ENCODE results near the gene OR52B6. TPM values are rescaled to one million over a fixed set of nuclear protein-coding genes. Genes with fewer than 3 reads are reported as not detected.

Gene OR52B6
- total and polyA plus RNA-seq, 7 donors = 0.07 TPM; not detected in 6

DNA sequence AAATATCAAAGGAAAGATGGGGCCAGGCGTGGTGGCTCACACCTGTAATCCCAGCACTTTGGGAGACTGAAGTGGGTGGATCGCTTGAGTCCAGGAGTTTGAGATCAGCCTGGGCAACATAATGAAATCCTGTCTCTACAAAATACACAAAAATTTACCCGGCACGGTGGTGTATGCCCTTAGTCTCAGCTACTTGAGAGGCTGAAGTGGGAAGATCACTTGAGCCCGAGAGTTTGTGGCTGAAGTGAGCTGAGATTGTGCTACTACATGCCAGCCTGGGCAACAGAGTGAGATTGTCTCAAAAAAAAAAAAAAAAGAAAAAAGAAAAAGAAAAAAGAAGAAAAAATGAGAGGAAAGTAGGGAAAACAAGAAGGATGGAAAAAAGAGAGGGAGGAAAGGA, 11.9 kb downstream of the OR52B6 start:
- no peaks in the 10 kb centered on the region for H3K36me3 ChIP-seq
- H3K27ac ChIP-seq = no peak overlapping the region
- no peak for DNase-seq
- intact Hi-C loops (cut with DNase I) = no loop called here
- TF ChIP-seq POLR2A (IDR thresholded peaks at IDR 0.05) (no peak), POLR2AphosphoS5 (IDR thresholded peaks at IDR 0.05) (no peak), EP300 (IDR thresholded peaks at IDR 0.05) (no peak)
- TF ChIP-seq, protein P1, sequence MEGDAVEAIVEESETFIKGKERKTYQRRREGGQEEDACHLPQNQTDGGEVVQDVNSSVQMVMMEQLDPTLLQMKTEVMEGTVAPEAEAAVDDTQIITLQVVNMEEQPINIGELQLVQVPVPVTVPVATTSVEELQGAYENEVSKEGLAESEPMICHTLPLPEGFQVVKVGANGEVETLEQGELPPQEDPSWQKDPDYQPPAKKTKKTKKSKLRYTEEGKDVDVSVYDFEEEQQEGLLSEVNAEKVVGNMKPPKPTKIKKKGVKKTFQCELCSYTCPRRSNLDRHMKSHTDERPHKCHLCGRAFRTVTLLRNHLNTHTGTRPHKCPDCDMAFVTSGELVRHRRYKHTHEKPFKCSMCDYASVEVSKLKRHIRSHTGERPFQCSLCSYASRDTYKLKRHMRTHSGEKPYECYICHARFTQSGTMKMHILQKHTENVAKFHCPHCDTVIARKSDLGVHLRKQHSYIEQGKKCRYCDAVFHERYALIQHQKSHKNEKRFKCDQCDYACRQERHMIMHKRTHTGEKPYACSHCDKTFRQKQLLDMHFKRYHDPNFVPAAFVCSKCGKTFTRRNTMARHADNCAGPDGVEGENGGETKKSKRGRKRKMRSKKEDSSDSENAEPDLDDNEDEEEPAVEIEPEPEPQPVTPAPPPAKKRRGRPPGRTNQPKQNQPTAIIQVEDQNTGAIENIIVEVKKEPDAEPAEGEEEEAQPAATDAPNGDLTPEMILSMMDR (IDR thresholded peaks at IDR 0.05) = no peak
- no peaks in the 10 kb centered on the region for H3K9me3 ChIP-seq
- H3K4me1 ChIP-seq = peaks cover 0 to 15% (median 12%) of the 10 kb centered on the region in 4 donors
- H3K4me3 ChIP-seq = no peak overlapping the region
- 82 to 93% methylated on average over 5 of the region's 5 CpGs for WGBS, 2 donors
- H3K27me3 ChIP-seq = no peaks in the 10 kb centered on the region

DNA sequence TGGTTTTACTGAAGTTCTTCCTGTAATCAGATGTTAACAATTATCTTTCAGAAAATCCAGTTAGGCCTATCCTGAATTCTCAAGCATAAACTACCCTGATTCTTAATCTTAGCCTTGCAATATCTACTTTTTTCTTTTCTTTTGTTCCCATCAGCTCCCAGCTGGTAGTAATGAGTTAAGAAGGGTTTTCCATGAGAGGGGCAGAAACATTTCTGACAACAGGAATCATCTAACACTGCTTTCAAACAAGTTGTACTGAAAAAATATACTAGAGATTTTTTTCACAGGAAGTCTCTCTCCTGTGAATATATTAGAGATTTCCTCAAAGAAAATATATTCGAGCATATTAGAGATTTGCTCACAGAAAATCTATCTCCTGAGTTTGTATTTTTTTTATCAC, 12.5 kb downstream of the OR52B6 start:
- H3K9me3 ChIP-seq = no peaks in the 10 kb centered on the region
- no peak for DNase-seq
- intact Hi-C loops (cut with DNase I) = no loop called here
- 69 to 73% methylated on average over 1 of the region's 1 CpG for WGBS, 2 donors
- TF ChIP-seq, protein P1 (IDR thresholded peaks at IDR 0.05) = no peak
- TF ChIP-seq POLR2A (IDR thresholded peaks at IDR 0.05) = no peak
- no peak for TF ChIP-seq EP300 (IDR thresholded peaks at IDR 0.05)
- TF ChIP-seq POLR2AphosphoS5 (IDR thresholded peaks at IDR 0.05) = no peak
- H3K4me1 ChIP-seq = peaks cover 0 to 20% (median 17%) of the 10 kb centered on the region in 4 donors
- H3K36me3 ChIP-seq = no peaks in the 10 kb centered on the region
- H3K27ac ChIP-seq = no peak overlapping the region
- H3K4me3 ChIP-seq = no peak overlapping the region
- no peaks in the 10 kb centered on the region for H3K27me3 ChIP-seq

DNA sequence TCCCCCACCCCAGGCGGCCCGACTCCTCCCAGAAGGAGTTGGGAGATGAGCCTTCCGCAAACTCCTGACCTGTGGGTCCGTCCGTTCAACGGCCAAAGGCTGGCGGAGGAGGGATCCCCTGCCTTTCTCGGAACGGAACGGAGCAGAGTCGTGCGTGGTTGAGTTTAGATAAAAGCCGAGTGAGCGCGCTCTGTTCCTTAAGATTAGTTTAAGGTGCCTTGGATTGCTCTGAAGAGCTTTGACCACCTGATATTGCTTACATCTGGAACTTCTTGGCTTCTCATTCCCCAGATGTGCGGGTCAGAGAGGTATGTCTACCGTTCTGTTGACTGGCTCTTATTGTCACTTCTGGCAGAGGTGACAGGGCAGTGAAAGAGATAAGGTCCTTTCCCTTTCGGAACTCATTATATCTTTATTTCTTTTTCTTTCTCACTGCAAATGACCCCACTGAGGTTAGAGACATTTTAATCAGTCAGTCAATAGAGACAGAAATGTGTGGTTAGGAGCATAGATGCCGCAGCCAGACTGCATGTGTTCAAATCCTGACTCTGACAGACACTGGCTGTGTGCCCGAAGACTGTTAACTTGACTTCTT, 16.0 kb downstream of the OR52B6 start, which contains the start of gene TRIM6:
TSS of gene TRIM6 (plus strand) at position 31 of the 595 bp plus-strand sequence. CDS start at position 292, 261 bp downstream.
- no peaks in the 10 kb centered on the region for H3K27me3 ChIP-seq
- H3K36me3 ChIP-seq = no peaks in the 10 kb centered on the region
- H3K4me1 ChIP-seq = peaks cover 0 to 40% (median 32%) of the 10 kb centered on the region in 4 donors
- DNase-seq = peak; percentile 83
- no peaks in the 10 kb centered on the region for H3K9me3 ChIP-seq
- intact Hi-C loops (cut with DNase I) = no loop called here
- peak in 3 of 4 donors; percentile 3 to 49 (median 9) for TF ChIP-seq POLR2AphosphoS5 (IDR thresholded peaks at IDR 0.05)
- TF ChIP-seq, protein P1 (IDR thresholded peaks at IDR 0.05) = no peak
- H3K4me3 ChIP-seq = peak within 1 kb of the TSS; percentile 39 to 52 (median 48)
- peak within 1 kb of the TSS; percentile 70 to 81 (median 72) for H3K27ac ChIP-seq
- 8 to 10% methylated on average over 20 of the region's 20 CpGs for WGBS, 2 donors

DNA sequence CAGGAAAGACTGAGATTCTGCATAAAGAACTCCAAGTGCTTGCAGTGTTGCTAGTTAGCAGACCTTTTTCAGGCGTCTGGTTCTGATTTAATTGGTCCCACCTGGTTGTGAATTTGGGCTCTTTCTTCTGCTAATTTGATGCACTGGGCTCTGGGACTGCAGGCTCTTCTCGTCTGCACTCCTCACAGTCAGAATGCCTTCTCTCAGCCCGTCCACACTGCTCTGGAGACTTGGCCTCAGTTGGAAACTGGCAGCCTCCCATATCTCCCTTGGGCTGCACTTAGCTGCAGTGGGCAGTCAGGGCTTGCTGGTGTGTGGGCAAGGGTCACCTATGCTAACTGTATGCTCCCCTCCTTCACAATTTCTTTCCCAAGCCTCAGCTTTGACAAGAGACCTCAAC, 17.3 kb downstream of the OR52B6 start:
- TF ChIP-seq, protein P1 (IDR thresholded peaks at IDR 0.05) = no peak
- no peak for TF ChIP-seq POLR2AphosphoS5 (IDR thresholded peaks at IDR 0.05)
- no peak for TF ChIP-seq POLR2A (IDR thresholded peaks at IDR 0.05)
- TF ChIP-seq EP300 (IDR thresholded peaks at IDR 0.05) = no peak
- H3K9me3 ChIP-seq = no peaks in the 10 kb centered on the region
- 74 to 84% methylated on average over 3 of the region's 3 CpGs for WGBS, 2 donors
- H3K4me1 ChIP-seq = peaks cover 0 to 40% (median 32%) of the 10 kb centered on the region in 4 donors
- DNase-seq = no peak
- intact Hi-C loops (cut with DNase I) = loop anchor here (2.0 kb wide), 1 partner anchor 87 kb away; the partner anchor contains the start of gene TRIM5
- H3K36me3 ChIP-seq = no peaks in the 10 kb centered on the region
- H3K27ac ChIP-seq = peak overlapping the region in 3 of 4 donors; percentile 70 to 81 (median 72)
- H3K4me3 ChIP-seq = peak overlapping the region in 1 of 4 donors; percentile 50
- no peaks in the 10 kb centered on the region for H3K27me3 ChIP-seq

All from sigmoid colon (tissue), 7 donors.